SK-MEL-5 (cell line): ENCODE measurements around the gene NAB1. TPM values are rescaled to one million over a fixed set of nuclear protein-coding genes. Genes with fewer than 3 reads are reported as not detected.
A peak's percentile ranks its signal among the peaks of the same experiment; 100 is the strongest.

Experiments used
- DNase-seq: peaks from one replicate; pipeline ENCODE4 v3.0.0-alpha.2; 2016; ENCODE audit warnings: low read depth, low spot score
- in situ Hi-C: cut with HindIII; loops from 2 replicates; pipeline ENCODE4 v1.10.0; 2016; ENCODE audit warnings: low sequenced_read_pairs, high pct_unique_total_duplicates, low pct_unique_long_range_greater_than_20kb
- total RNA-seq: library from RNA; depleted of rRNA; stranded (reverse); fragments of >200 nt; shearing (Covaris generic); gene quantifications from 2 replicates; pipeline ENCODE4 v1.2.3, GENCODE V29; 2014

Gene NAB1
- total RNA-seq, 1 experiment from 2014 or later: 41.5 TPM

DNA sequence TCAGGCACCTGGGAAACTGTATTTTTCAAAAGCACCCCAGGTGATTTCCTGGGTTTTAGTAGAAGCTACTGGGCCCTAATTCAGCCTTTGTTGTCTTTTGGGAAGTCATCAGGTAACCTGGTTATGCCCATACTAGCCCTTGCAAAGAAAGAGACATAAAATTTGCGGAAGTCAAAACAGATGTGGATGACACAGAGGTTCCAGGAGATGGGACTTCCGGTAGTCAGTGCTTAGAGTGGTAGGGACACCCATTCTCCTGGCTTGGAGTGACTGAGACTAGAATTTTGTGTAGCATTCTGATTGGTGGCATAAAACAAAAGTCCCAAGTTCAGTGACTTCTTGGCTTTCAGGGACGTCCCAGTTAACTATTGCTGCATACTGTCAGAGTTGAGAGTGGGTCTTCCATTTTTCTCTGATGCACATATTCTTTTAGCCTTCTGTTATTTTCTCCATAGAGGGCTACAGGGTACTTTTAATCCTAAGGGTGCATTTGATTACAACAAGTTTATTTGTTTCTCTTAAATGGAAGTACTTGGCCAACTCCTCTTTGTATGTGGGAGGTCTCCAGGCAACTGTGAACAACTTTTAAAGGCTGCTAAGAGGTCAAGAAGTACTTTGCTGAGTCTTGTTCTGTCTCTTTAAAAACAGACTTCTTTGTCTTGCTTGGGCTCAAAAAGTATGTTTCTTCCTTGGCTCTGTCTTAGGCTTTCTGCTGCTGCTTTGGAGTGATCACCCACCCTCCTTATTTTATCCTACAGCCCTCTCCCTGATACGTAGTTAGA, 8.8 kb downstream of the NAB1 start:
- in situ Hi-C loops: no loop called here
- no peak for DNase-seq

- no peak for DNase-seq
- in situ Hi-C loops: no loop called here
Measured at GRCh38 chr2:190659553-190659952, 10.7 kb downstream of the NAB1 start.

DNA sequence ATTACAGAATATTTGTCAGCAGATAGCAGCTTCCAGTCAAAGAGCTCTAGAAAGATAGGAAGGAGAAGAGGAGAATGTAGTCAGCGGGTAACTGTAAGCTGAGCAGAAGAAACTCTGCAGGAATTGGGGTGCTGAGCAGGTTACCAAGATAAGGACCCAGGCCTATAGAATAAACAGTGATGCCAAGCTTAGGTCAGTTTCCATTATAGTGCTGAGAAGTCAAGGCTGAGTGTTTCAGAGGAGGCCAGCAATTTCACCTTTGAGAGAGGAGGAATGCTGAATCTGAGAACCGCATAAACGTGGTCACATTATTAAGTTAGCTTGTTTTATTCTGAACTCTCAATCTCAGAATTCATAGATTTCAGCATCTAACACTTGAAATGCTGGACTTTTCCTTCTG, 13.9 kb downstream of the NAB1 start:
- DNase-seq: no peak
- in situ Hi-C loops: no loop called here

DNA sequence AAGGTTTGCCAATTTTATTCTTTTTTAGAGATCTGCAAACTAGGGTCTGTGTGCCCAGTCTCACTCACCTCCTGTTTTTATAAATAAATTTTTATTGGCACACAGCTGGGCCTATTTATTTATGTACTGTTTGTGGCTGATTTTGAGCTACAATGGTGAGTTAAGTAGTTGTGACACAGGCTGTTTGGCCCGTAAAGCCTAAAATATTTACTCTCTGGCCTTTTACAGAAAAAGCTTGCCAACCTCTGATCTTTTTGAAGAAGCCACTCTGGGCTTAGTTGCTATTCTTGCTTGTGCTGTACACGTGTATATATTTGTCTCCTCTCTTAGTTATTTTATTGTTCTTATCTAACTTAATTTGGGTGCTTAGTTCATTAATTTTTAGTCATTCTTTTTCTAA, 14.5 kb downstream of the NAB1 start:
- DNase-seq: no peak

GRCh38 chr2:190663839-190664238, 15.0 kb downstream of the NAB1 start:
- in situ Hi-C loops: no loop called here
- DNase-seq: no peak

More for the DNA sequence above, 14.5 kb downstream of the NAB1 start:
- in situ Hi-C loops: no loop called here

DNA sequence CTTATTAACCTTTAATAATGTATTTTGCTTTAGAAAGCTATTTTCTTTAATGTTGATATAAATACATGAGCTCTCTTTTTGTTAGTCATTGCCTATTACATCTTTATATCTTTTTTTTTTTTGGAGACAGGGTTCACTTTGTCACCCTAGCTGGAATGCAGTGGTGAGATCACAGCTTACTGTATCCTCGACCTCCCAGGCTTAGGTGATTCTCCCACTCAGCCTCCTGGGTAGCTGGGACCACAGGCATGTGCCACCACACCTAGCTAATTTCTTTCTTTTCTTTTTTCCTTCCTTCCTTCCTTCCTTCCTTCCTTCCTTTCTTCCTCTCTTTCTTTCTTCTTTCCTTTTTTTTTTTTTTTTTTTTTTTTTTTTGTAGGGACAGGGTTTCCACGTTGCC, 15.4 kb downstream of the NAB1 start:
- no peak for DNase-seq
- in situ Hi-C loops: no loop called here

DNA sequence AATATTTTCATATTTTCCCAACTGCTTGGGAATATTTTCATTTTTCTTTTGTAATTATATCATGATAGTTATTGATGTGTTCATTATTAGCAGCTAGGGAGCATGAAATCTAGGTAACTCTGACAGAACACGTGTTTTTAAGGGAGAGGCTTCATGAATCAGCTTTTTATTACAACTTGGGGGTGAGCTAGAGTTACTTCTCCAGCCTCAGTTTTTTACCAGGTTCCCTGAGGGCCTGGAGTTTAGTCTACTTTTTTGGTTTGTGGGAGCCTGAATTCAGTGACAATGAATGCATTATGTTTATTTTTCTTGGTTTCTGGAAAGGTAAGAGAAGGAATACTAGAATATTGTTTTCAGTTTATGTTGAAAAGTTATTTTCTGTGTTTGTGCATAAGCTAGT, 18.0 kb downstream of the NAB1 start:
- in situ Hi-C loops: no loop called here
- DNase-seq: no peak

GRCh38 chr2:190668892-190669291, 20.0 kb downstream of the NAB1 start:
- no peak for DNase-seq
- in situ Hi-C loops: no loop called here

DNA sequence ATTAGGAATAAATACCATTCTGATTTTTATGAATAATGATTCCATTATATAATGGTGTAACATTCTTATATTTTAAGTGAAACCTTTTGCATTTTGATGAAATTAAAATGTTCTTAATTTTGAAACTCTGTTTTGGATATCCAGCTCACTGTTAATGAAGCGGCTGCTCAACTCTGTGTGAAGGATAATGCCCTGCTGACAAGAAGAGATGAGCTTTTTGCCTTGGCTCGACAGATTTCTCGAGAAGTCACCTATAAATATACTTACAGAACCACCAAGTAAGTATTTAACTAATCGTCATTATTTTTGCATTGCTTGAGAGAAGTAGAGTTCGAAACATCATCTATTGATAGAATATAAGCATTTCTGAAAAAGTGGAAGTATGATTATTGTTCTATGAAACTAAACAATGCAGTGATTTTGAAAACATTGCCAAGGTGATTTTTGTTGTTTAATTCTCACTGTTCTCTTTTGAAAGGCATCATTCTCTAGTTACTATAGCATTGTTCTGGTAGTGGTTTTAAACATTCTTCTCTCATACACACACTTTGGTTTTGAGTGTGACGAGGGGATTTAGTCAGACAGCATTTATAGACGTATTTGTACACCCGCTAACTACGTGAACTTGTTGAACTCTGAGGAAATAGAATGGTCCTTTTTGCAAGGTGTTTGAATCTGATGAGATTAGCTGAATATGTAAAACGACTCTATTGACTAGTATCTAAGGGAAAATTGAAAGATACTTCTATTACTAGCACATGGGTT, 21.5 kb downstream of the NAB1 start:
- no peak for DNase-seq
- in situ Hi-C loops: no loop called here

DNA sequence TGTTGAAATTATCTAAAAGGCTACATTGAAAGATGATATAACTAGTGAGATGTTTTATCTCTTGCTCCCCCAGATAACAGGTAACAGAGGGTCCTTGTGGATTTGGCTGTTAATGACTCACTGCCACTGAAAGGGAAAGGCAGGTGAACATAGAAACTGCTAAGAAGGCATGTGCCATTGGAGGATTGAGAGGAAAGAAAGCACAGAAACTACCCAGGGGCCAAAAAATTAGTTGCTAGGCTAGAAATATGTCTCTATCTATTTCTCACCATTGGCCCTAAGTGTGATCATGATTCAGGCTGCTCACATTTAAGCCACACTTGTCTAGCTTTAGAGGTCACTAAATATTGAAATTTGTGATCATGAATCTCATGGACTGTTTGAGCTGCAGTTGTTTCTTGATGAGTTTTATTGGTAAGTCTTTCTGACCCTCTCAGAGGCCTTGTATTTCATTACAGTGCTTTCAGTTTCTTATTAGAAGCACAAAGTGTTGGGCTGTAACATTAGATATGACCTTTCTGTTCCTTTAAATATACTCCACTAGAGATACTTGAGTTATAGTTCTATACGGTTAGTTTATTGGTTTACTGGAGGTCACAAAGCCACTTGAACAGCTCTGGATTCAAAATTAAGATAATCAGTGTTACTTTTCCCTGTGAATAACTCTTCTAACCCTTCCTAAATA, 26.2 kb downstream of the NAB1 start:
- in situ Hi-C loops: no loop called here
- no peak for DNase-seq

DNA sequence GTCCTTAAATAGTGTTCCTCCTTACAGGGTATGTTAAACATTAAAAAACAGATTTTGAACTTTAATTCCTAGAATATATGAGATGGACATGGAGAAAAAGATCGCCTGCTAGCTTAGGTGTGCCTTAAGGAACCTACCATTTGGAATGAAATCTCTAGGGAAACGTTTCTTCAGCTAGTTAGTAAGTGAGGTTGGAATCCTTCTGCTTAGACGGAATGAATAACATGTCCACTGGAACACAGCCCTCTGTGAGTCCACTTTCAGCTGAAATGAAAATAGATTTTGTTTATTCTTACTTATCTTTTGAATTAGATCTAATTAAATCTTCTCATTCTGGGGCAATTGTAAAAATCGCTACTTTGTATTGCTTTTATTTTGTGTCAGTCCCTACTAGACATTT, 28.4 kb downstream of the NAB1 start:
- DNase-seq: no peak
- in situ Hi-C loops: no loop called here

GRCh38 chr2:190678444-190679162, 29.7 kb downstream of the NAB1 start:
- DNase-seq: no peak
- in situ Hi-C loops: no loop called here

DNA sequence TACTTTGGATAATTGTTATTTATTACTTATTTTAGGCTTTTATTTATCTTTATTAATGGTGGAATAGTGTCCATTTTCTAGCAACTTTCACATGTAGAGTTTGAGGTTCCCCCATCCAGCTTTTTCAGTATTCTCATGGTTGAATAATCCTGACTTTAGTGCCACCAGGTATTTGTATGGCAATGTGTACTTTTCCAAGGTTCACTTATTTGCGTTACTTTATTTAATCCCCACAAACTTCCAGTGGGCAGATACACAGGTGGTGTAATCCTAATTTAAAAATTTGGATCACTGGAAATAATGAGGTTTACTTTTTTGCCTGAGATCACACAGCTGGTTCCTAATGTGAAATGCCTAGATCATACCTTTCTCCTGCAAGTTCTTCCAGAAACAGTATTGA, 30.5 kb downstream of the NAB1 start:
- DNase-seq: no peak
- in situ Hi-C loops: no loop called here

- DNase-seq: peak; percentile 94
- in situ Hi-C loops: no loop called here
Measured at GRCh38 chr2:190679813-190680591, 31.1 kb downstream of the NAB1 start.

DNA sequence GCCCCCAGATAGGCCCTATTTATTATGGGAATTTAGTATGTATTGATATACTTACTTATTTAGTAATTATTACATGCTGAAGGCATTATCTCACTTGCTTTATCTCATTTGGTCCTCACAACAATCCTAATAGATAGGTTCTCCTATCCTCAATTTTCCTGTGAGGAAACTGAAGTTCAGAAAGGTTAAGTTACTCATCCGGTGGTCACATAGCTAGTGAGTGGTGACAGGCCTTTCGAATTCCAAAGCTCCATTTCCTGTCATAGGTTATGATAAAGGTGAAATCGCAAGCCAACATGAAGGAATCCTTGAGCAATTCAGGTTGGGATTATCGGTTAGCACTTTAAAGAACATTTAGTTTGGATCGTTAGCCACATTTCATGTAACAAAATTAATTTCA, 33.3 kb downstream of the NAB1 start:
- DNase-seq: no peak
- in situ Hi-C loops: no loop called here

- no peak for DNase-seq
- in situ Hi-C loops: no loop called here
Measured at GRCh38 chr2:190683802-190684201, 34.9 kb downstream of the NAB1 start.

DNA sequence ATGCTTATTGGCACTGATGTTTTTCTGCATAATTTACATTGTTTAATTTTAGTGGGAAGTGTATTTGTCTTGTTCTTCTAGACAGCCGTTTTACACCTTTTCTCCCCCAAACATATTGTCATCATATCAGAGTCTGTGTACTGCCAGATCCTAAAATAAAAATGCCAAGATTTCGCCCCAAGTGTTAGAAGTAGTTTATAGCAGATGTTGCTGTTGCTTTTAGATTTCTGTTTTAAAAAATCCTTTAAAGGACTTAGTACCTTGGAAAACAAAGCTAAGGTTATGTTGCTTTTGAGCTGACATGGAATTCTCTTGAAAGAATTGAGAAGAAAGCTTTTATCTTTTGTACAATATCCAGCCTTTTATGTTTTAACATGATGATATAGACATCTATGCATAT, 36.0 kb downstream of the NAB1 start:
- in situ Hi-C loops: no loop called here

More for the DNA sequence above, 36.0 kb downstream of the NAB1 start:
- DNase-seq: no peak
